NCI-H82 treated with DMSO at 0.1 percent for 48 hours (cell line): ENCODE data around the gene DYRK1B.
"Not testable (repeated sequence)": the region's sequence is repeated elsewhere in the genome, so short reads cannot be mapped to it uniquely, and the experiment has no call there.

Experiments
- DNase-seq: peaks from one replicate; lab custom pipeline; 2025; ENCODE audit not compliant: unreplicated experiment; lab: John Stamatoyannopoulos, UW

DYRK1B gene

GRCh38 chr19:39813264-39813993 is 20.5 kb downstream of the DYRK1B start:
- no peak for DNase-seq

GRCh38 chr19:39811064-39811463 is 22.9 kb downstream of the DYRK1B start:
- no peak for DNase-seq

- no peak for DNase-seq
Measured at GRCh38 chr19:39810424-39810823, 23.5 kb downstream of the DYRK1B start.

GRCh38 chr19:39809368-39809767 is 24.6 kb downstream of the DYRK1B start:
- DNase-seq: no peak

GRCh38 chr19:39808688-39809087 is 25.3 kb downstream of the DYRK1B start:
- not testable (repeated sequence) for DNase-seq

- DNase-seq: no peak
Measured at GRCh38 chr19:39807846-39808364, 26.1 kb downstream of the DYRK1B start.

GRCh38 chr19:39805104-39805503 is 28.9 kb downstream of the DYRK1B start:
- DNase-seq: no peak

GRCh38 chr19:39802958-39803357 is 31.0 kb downstream of the DYRK1B start:
- DNase-seq: no peak

- no peak for DNase-seq
Measured at GRCh38 chr19:39797083-39797482, 36.9 kb downstream of the DYRK1B start.

GRCh38 chr19:39796000-39796498 is 37.9 kb downstream of the DYRK1B start:
- no peak for DNase-seq

GRCh38 chr19:39795001-39795400 is 39.0 kb downstream of the DYRK1B start:
- DNase-seq: no peak

GRCh38 chr19:39792999-39793546 is 40.9 kb downstream of the DYRK1B start:
- DNase-seq: peak; percentile 55

GRCh38 chr19:39788244-39788643 is 45.7 kb downstream of the DYRK1B start:
- DNase-seq: no peak

GRCh38 chr19:39780894-39781293 is 53.1 kb downstream of the DYRK1B start:
- DNase-seq: no peak

- no peak for DNase-seq
Measured at GRCh38 chr19:39778763-39779162, 55.2 kb downstream of the DYRK1B start, which contains the start of gene LEUTX. Gene LEUTX (plus strand): TSS chr19:39778854. CDS start chr19:39778921, 67 bp downstream.
